Duodenal mucosa (tissue), 2 donors: ENCODE measurements around the gene COG2.

Source experiments
- H3K27ac ChIP-seq: one replicate; pipeline ENCODE4 v1.7.0; 2013; ENCODE audit warnings: low read depth, low read length
- H3K27me3 ChIP-seq, 2 donors: one replicate each; pipeline ENCODE4 v1.7.0; 2013; ENCODE audit warnings: low read length in 2 of 2, control low read depth in 1 of 2; ENCODE audit not compliant: insufficient read depth in 2 of 2, control insufficient read depth in 1 of 2
- H3K36me3 ChIP-seq, 2 donors: one replicate each; pipeline ENCODE4 v1.7.0; 2013; ENCODE audit warnings: low read length in 2 of 2, control low read depth in 1 of 2; ENCODE audit not compliant: insufficient read depth in 2 of 2, control insufficient read depth in 1 of 2
- H3K4me1 ChIP-seq, 2 donors: one replicate each; pipeline ENCODE4 v1.7.0; 2013; ENCODE audit warnings: low read length in 2 of 2, control low read depth in 1 of 2; ENCODE audit not compliant: insufficient read depth in 2 of 2, control insufficient read depth in 1 of 2
- H3K4me3 ChIP-seq, 2 donors: one replicate each; pipeline ENCODE4 v1.7.0; 2013; ENCODE audit warnings: low read length in 2 of 2, low read depth in 1 of 2
- H3K9ac ChIP-seq, 2 donors: one replicate each; pipeline ENCODE4 v1.7.0; 2013; ENCODE audit warnings: low read length in 2 of 2, low read depth in 1 of 2
- H3K9me3 ChIP-seq, 2 donors: one replicate each; pipeline ENCODE4 v1.7.0; 2013; ENCODE audit warnings: low read length in 2 of 2, control low read depth in 1 of 2; ENCODE audit not compliant: control insufficient read depth in 1 of 2

Gene COG2

DNA sequence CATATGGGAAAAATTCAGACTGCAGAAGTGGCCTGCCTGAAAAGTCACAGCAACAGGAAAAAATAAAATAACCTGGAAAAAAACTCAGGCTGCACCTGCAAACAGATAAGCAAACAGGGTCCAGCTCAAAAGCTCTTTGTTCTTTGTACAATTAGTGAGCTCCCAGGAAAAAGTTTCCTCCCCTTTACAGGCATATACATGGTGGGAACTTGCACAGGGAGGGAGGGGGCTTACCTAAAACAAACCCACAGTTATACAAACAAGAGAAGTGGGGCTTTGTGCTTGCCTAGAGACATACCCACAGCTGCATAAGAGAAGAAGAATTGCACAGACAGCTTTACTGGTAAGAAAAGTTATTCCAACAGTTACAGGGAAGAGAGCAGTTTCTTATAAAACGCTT lies 31.7 kb upstream of the COG2 start:
- no peak overlapping the region for H3K27ac ChIP-seq
- H3K4me1 ChIP-seq: peaks cover 0 to 7% of the 10 kb centered on the region in 2 donors
- H3K9ac ChIP-seq: no peak overlapping the region
- no peak overlapping the region for H3K4me3 ChIP-seq
- H3K27me3 ChIP-seq: no peaks in the 10 kb centered on the region
- H3K36me3 ChIP-seq: no peaks in the 10 kb centered on the region
- no peaks in the 10 kb centered on the region for H3K9me3 ChIP-seq

DNA sequence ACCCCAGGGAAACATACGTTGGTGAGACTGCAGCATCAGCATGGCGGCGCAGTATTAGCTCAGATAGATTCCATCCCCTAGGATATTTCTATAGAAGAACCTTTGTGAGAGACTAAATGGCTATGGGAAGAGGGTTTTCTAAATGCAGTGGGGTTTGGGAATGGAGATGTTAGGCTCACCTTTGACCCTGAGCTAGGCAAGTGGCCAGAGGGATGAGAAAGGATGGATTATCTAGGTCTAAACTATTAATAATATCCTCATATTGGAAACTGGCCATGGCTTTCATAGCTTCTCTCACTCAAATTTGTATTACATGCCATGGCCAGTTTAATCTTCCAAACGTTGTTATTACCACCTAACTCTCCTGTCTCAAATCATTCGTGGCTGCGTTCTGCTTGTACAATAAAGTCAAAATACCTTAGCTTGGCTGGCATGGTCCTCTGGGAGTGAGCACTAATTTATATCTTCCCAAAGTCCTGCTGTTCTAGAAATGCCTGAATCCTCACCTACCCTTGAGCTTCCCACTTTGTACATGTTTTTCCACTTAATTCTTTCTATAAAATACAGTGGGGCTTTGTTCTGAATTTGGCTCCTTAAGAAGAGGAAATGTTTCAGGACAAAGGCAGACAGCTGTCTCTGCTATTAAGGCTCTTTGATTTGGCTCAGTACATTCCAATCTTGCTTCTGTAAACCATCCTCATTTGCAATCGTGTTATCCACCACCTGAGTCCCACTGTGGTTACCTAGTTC lies 31.0 kb upstream of the COG2 start:
- Histone ChIP-seq H3K9me3 (no peaks in the 10 kb centered on the region), H3K27me3 (no peaks in the 10 kb centered on the region), H3K36me3 (no peaks in the 10 kb centered on the region), H3K27ac (no peak overlapping the region), H3K9ac (no peak overlapping the region), H3K4me1 (peaks cover 0 to 7% of the 10 kb centered on the region in 2 donors), H3K4me3 (no peak overlapping the region)

DNA sequence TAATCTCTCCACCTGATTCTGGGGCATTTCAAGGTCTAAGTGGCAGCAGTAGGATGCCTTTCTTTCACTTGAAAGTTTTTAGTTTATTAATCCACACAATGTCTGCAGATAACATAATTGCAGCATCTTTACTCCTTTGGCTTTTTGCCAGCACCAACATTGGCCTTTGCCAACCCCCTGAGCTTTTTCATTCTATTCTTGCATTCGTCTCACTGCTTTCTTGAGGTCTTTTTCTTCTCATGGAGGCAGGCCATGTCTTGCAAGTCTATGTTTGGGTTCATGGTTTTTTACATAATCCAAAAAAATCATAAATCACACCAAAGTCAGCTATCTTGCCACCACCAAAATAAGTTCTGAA lies 30.4 kb upstream of the COG2 start:
- Histone ChIP-seq H3K4me1 (peaks cover 0 to 7% of the 10 kb centered on the region in 2 donors), H3K9me3 (no peaks in the 10 kb centered on the region), H3K9ac (no peak overlapping the region), H3K27me3 (peaks cover 0 to 3% of the 10 kb centered on the region in 2 donors), H3K36me3 (no peaks in the 10 kb centered on the region), H3K4me3 (no peak overlapping the region), H3K27ac (no peak overlapping the region)

DNA sequence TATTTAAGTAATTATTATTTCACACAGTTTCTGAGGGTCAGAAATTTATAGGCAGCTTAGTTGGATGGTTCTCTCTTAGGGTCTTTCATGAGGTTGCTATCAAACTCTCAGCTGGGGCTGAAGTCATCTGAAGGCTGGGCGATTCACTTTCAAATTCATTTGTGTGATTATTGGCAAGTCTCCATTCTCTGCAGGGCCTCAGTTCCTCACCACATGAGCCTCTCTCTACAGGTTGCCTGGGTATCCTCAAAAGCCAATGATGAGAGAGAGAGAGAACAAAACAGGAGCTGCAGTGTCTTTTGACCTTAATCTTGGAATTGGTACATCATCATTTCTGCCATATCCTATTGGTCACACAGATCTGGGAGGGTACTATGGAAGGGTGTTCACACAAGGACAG lies 29.6 kb upstream of the COG2 start:
- Histone ChIP-seq H3K4me3 (no peak overlapping the region), H3K27ac (no peak overlapping the region), H3K9me3 (no peaks in the 10 kb centered on the region), H3K36me3 (no peaks in the 10 kb centered on the region), H3K9ac (no peak overlapping the region), H3K27me3 (peaks cover 0 to 4% of the 10 kb centered on the region in 2 donors), H3K4me1 (peaks cover 0 to 7% of the 10 kb centered on the region in 2 donors)

DNA sequence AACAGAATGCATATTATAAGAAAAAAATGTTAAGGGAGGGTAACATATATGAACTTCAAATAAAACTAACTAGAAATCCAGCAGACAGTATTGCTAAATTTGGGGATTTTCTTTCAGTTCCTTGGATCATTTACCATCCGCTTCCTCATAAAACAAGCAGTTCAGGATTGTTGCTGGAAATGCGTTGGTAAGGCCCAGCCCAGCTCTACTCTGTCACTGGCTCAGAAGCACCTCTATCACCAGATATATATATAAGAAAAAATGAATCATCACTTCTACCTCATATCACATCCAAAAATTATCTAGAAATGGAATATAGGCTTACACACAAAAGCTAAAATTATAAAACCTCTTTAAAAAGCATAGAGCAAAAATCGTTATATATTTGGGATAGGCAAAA lies 28.2 kb upstream of the COG2 start:
- Histone ChIP-seq H3K27ac (no peak overlapping the region), H3K36me3 (no peaks in the 10 kb centered on the region), H3K9ac (no peak overlapping the region), H3K9me3 (no peaks in the 10 kb centered on the region), H3K4me3 (no peak overlapping the region), H3K4me1 (peaks cover 0 to 7% of the 10 kb centered on the region in 2 donors), H3K27me3 (peaks cover 0 to 4% of the 10 kb centered on the region in 2 donors)

DNA sequence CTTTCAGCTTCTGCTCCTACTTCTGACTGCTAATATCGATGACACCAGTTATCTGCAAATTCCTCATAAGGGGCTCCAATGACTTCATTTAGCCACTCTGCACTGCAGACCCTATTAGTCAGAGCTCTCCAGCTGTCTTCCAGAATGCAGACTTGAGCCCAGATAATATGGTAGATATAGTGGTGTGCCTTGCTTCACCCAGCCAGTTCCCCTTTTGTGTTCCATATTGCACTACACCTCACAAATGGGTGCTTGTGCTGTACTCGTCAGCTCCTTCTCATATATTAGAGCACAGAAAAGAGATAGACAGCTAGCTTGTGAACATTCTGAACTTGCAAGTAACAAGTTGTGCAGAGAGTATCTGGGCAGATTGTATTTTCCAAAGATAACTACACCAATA lies 23.7 kb upstream of the COG2 start:
- no peak overlapping the region for H3K4me3 ChIP-seq
- no peak overlapping the region for H3K9ac ChIP-seq
- no peaks in the 10 kb centered on the region for H3K9me3 ChIP-seq

DNA sequence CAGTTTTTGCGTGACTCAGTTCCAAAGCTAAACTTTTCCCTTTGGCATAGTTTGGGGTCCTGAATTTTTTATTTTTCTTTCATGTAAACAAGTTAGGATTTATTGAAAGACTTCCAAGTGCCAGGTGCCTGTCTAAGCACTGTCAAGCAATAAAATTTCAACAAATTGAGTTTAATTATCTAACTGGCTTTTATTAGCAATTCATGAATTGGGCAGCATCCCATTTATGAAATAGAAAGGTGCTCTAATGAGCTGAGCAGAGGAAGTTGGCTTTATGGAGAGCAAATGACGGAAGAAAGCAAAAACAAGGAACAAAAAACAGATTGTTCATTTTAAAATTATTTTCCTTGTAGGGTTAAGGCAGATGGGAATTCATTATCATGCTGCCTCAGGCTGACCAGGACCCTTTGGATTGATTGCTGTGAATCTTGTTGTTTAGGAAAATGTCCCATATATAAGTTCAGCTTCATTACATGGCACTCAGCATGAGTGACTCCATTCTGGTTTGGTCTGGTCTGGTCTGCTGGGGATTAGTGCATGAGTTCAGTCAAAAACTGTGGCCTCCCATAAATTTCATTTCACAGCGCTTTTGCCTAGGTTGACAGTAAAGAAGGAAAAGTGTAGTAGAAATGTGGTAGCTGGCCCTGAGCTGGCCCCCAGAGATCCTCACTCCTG lies 21.5 kb upstream of the COG2 start:
- no peak overlapping the region for H3K27ac ChIP-seq
- peaks cover 0 to 4% of the 10 kb centered on the region in 2 donors for H3K27me3 ChIP-seq
- H3K9me3 ChIP-seq: no peaks in the 10 kb centered on the region
- H3K4me3 ChIP-seq: no peak overlapping the region
- no peak overlapping the region for H3K9ac ChIP-seq
- H3K4me1 ChIP-seq: no peaks in the 10 kb centered on the region
- no peaks in the 10 kb centered on the region for H3K36me3 ChIP-seq

More for the DNA sequence above, 23.7 kb upstream of the COG2 start:
- H3K27me3 ChIP-seq: peaks cover 0 to 4% of the 10 kb centered on the region in 2 donors
- no peaks in the 10 kb centered on the region for H3K36me3 ChIP-seq
- no peaks in the 10 kb centered on the region for H3K4me1 ChIP-seq
- H3K27ac ChIP-seq: no peak overlapping the region

DNA sequence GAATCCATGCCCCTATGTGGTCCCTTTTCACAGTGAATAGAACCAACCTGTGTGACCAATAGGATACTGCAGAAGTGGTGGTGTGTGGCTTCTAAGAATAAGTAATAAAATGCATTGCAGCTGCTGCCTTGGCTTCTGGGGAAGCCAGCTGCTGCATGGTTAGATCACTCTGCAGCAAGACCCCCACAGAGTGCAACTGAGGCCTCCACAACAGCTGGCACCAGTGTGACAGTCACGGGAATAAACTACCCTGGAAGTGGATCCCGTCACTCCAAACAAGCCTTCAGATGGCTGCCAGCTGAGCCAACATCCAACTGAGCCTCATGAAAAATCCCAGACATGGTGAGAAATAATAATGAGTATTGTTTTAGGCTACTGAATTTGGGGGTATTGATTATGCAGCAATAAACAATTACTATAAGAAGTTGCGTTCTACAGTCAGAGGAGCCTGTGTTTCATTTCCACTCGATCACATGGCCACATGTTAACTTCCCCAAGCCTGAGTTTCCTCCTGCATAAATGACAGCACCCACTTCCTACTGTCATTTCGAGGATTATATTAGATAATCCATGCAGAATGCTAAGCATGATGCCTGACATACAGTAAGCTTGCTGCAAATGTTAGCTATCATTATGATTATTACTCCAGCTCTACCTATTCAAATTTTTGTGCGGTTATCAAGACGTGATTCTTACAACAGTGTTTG lies 20.8 kb upstream of the COG2 start:
- no peaks in the 10 kb centered on the region for H3K4me1 ChIP-seq
- no peak overlapping the region for H3K4me3 ChIP-seq
- H3K27me3 ChIP-seq: peaks cover 0 to 4% of the 10 kb centered on the region in 2 donors
- no peaks in the 10 kb centered on the region for H3K9me3 ChIP-seq
- H3K27ac ChIP-seq: no peak overlapping the region
- no peaks in the 10 kb centered on the region for H3K36me3 ChIP-seq
- H3K9ac ChIP-seq: no peak overlapping the region

DNA sequence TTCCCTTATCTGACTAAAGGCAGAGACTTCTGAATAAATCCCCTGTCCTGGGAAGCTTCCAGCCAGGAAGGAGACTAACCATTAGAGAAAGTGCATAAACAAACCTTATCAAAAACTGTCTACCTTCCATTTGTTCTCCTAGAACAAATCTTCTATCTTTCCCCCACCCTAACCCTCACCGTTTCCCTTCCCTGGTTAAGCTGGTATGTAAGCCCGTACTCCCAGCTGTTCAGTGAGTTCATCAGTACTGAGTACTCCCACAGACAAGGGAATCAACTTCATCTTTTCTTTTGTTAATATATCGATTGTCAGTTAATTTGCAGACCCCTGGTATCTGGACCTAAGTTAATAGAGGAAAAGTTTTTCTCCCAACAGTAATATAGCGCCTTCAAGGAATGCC lies 20.1 kb upstream of the COG2 start:
- H3K9ac ChIP-seq: no peak overlapping the region
- H3K36me3 ChIP-seq: no peaks in the 10 kb centered on the region
- no peaks in the 10 kb centered on the region for H3K4me1 ChIP-seq
- H3K4me3 ChIP-seq: no peak overlapping the region
- H3K27ac ChIP-seq: no peak overlapping the region
- H3K27me3 ChIP-seq: no peaks in the 10 kb centered on the region
- no peaks in the 10 kb centered on the region for H3K9me3 ChIP-seq

DNA sequence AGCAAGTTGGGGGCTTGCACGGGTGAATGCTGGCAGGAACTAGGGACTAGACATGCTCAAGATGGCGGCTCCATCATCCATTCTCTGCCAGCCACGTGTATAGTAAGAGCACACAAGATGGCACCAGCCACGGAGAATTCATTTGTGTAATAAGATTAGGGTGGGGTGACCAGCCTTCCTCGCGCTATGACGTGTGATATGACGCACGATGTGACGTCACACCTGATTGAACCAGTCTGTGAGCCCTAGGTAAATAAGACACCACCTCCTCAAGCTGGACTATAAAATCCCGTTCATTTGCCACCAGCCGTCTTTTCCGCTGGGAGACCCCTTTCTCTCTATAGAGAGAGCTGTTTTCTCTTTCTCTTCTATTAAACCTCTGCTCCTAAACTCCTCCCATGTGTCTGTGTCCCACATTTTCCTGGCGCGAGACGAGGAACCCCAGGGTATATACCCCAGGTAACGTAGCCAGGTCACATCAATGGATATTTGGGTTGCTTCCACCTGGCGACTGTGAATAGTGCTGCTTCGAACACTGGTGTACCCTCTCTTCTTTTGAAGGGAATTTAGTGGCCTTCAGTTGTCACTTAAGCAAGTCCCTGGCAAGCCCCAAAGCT lies 18.1 kb upstream of the COG2 start:
- Histone ChIP-seq H3K27ac (no peak overlapping the region), H3K4me1 (no peaks in the 10 kb centered on the region), H3K36me3 (no peaks in the 10 kb centered on the region), H3K4me3 (no peak overlapping the region), H3K9ac (no peak overlapping the region), H3K9me3 (no peaks in the 10 kb centered on the region), H3K27me3 (no peaks in the 10 kb centered on the region)
